Mesenteric fat pad (tissue), 1 donor: Measurements from ENCODE around the gene EPHA4. TPM values are rescaled to one million over a fixed set of nuclear protein-coding genes. Genes with fewer than 3 reads are reported as not detected.

ENCODE experiments used
- DNase-seq: peaks from one replicate; pipeline ENCODE4 v3.0.0-alpha.2; 2020; ENCODE audit warnings: low spot score
- total RNA-seq: library from RNA; stranded (reverse); fragmentation: NEBNext Ultra II Directional; extraction: Animal tissue kit (Norgen Biotek cat#: 25700); gene quantifications from one replicate; pipeline ENCODE4 v1.2.1, GENCODE V29; 2021
- donor health status: DM: yes; HTN: yes; CAD: no.

EPHA4 gene
- total RNA-seq, 1 donor from 2014 or later = 23.1 TPM

DNA sequence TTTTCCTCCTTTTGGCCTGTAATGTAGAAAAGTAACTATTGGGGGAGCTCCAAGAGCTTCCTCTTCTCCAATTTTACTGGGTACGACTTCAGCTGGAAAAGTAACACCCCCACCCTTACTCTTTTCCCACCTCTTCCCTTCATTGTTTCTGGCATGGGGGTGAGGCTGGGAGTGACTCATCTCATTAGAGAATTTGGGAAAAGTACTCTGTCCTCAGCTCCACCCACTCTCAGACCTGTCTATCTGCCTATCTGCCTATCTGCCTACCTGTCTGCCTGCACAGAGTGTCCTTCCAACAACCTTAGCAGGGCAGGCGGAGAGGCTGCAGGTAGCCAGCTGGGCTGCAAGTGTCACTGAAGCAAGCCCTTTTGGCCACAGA, 93.6 kb downstream of the EPHA4 start:
- no peak for DNase-seq

DNA sequence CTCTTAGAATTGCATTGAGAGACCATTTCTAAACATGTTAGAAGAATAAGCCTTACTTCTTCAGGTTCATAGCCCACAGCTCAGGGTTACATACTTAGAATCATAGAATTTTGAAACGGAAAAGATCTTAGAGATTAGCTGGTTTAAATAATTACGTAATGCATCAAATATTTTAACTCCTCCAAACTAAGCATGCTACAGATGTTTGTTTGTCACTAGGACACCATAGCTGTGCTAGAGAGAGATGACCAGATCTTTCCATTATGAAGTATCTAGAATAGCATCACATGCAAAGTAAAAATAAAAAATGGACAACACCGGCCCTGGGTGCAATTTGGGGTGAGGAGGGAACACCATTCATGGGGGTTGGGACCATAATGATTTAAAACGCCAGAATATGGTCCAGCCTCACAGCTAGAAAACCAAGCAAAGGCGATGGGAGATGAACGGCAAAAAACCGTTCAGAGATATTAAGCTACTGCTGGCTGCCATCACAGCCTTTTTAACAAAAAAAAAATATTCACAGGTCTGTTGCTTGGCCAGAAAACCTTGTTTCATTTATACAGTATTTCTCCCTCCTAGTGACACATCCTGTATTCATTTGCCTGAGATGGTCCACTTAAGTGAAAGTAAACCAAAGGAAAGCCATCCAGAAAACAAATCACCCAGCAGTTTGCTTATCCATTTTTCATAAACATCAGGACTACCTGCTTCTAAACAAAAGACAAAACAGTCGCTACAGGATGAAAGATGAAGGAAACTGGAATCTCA, 94.2 kb downstream of the EPHA4 start:
- no peak for DNase-seq

DNA sequence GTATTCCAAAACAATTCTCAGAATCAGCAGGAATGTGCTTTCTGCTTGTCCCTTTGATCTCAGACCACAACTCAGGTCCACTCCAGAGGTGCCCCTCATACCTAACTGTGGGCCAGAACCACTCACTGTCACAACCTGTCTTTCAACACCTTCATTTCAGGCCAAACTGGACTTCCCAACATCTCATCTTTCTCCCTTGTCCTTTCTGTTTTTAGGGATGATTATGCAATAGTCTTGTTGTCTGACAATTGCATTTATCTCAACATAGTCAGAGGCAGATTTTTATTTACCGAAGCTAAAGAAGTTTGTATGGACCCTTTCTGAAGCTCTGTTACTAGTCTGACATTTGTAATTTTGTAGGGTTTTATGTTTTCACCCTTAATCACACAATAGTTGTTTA, 95.9 kb downstream of the EPHA4 start:
- DNase-seq = no peak

DNA sequence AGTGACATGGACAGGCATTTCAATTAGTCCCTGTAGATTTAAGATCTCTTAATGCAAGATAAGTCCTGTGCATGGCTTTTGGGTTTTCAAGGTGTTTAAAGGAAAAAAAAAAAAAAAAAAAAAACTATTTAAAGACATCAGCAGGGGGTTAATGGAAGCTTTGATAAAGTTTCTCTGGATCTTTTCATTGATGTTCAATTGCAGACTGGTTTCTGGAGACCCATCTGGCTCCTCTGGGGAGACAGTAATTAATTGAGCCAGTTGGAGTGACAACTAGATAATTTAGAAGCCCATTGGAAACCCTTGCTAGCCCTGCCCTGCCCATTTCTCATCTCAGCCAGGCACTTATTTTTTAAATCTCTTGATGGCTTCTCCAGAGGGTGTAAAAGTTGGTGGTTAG, 98.7 kb downstream of the EPHA4 start:
- DNase-seq = no peak

DNA sequence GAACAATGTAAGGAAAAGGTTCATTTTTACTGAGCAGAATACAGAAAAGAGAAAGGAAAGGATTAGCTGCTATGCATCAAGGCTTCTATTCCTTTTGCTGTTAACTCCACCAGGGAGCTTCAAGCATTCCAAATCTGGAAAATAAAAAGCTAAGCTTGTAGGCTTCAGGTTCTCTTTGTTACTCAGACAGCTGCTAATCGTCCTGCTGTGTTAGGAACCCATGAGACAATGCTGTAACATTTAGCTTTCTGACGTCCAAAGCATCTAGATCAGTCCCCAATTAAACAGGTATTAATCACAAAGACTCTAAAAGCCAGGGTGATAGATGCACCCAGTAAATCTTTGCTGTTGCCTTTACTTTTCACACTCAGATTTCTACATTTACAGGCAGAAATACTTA, 103.8 kb downstream of the EPHA4 start:
- no peak for DNase-seq

DNA sequence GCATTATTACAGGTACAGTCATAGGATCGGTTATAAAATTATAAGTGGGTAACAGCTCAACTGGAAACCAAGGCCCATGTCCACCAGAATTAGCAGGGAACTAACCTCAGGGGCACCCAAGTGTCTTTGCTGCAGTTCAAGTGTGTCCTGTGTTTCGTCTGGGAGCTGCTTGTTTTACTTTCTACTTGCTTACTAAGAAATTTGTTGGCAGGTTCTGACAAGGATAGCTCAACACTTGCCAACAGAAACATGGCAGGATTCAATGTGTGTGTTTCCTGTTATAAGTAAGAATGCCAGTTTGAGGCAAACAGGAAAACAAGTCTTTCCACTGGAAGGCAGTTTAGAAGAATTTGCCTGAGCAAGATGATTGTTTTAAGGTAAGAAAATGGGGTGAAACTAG, 104.5 kb downstream of the EPHA4 start:
- no peak for DNase-seq

DNA sequence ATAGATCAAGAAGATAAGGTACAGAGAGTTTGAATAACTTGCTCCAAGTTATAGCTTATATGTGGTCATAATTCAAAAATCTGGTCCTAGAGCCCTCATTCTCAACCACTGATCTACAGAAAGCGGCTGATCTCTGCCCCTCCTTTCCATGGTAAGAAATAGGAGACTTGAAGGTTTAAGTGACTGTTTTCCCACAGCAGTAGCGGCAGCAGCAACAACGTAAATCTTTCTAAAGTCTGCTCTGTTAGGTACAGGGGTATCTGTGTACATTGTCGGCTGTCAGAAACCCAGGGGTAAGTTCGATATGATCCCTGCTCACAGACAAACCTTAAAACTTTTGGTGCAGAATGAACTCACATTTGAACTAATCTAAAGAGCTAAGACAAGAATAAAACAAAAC, 105.4 kb downstream of the EPHA4 start:
- no peak for DNase-seq

DNA sequence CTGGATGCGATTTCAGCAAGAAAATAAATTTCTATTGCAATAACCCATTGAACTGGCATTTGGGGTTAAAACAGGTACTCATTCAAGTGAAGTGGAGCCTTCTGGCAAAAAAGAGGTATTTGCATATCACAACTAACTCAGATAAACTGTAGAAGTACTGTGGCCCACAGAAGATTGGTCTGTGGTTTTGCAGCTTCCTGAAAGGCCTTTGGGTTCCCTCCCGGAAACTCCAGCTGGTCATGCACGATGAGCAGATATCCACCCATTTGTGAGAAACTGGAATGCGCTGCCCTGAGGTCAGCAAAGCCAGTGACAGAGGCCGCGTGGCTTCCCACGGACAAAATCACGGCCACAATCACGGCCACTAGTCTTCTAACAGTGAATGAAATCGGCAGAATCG, 106.3 kb downstream of the EPHA4 start:
- no peak for DNase-seq

DNA sequence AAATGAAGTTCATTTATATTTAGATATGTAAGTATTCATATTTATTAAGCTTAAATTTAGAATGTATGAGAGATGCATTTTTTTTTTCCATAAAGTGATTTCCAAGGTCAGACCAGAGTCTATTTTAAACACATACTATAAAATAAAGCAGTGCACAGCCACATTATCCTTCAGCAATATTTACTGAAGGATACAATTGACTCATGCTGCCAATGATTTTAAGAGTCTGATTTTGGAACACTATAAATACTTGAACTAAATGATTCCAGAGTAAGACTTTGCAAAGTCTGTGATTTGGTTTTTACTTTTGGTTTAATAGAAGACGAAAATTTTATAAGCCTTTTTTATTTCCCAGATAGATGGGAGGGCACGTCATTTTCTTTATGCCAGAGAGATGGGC, 107.1 kb downstream of the EPHA4 start:
- DNase-seq = no peak

DNA sequence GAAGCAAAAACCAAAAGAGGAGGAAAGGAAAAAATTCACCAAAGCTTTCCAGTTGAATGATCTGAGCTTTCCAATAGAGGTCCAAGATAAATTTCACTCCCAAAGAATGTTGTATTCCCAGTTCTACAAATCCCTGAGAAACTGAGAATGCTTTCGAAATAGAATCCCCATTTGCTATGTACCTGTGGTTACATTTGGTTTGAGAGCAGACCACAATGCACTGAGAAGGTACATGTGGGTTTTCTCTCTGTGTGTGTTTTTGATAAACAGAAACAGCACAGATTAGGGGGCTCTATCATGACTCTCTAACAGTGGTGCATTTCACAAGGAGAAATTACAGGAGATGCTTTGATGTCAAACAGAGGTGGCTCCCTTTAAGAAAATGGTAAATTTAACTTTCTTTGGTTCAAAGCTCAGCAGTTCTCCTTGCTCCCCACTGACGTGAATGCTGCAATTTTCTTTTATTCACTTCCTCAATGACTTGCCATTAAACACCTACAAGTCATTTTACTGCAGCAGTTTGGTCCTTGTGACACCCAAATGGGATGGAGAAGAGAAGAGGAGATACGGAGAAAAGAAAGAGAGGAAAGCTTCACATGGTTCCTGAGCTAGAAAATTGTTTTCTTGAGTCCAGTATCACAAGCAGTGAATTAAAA, 108.7 kb downstream of the EPHA4 start:
- DNase-seq = no peak

DNA sequence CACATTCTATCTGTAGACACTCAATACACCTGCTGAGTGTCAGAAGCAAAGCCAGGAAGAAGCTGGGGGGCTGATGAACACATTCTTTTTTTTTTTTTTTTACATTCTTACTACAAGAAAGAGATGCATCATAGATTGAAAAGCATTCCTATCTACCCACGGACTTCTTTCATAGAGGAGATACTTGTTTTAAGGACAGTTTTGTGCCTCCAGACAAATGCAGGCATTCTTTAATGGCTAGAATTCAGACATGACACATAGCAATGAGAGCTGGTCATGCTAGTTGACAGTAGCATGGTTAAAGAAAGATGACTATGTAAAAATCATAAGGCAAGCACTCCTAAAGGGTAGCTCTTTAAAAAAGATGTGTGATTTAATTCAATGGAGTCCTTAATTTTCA, 110.2 kb downstream of the EPHA4 start:
- no peak for DNase-seq

DNA sequence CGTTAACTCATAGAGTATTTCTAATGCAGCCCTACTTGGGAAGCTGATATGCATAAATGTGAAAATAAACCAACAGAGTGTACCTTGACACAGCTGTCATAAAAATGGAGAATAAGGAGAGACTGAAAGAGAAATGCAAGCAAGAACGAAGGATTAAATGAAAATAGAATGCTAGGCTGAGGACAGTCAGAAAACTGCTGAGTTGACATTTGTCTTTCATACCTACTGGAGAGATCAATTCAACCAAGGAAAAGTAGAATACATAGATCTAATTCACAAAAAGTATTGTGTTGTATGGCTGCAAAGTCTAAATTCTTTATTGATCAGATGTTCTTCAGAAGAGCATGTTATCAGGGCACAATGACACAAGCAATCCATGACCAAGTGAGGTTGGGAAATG, 112.0 kb downstream of the EPHA4 start:
- DNase-seq = no peak

DNA sequence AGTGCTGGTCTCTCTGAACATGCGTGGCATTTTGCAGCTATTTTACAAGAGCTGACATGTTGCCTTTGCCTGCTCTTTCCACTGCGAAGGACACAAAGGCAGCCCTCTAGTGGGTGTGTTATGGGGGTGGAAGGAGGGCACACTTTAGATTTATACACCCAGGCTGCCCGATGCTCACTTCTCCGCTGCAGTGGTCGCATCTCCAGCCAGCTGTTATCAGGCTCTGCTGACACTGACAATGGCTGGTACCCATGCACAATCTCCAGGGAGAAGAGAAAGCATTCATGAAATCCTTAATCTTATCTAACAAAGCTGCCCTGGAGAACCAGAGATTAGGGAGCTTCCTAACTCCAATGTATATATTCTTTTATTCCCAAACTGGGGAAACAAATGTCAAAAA, 113.5 kb downstream of the EPHA4 start:
- DNase-seq = no peak

DNA sequence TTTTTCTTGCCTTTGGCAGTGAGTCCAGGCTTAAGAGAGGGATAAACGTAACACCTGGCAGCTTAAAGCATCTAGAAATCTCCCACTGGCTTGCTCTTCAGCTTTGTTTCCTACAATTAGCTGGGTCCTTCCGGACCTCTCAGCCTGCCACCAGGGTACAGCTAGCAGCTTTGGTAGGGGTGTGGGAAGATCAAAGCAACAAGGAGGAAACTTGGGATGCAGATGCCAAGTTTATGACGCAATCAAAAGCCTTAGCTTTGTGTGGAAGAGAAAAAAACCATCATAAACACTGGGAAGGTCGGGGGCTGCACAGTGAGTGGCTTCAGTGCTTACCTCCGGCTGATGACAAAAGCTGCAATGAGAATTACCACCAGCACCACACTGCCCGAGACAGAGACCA, 116.9 kb downstream of the EPHA4 start:
- DNase-seq = no peak

DNA sequence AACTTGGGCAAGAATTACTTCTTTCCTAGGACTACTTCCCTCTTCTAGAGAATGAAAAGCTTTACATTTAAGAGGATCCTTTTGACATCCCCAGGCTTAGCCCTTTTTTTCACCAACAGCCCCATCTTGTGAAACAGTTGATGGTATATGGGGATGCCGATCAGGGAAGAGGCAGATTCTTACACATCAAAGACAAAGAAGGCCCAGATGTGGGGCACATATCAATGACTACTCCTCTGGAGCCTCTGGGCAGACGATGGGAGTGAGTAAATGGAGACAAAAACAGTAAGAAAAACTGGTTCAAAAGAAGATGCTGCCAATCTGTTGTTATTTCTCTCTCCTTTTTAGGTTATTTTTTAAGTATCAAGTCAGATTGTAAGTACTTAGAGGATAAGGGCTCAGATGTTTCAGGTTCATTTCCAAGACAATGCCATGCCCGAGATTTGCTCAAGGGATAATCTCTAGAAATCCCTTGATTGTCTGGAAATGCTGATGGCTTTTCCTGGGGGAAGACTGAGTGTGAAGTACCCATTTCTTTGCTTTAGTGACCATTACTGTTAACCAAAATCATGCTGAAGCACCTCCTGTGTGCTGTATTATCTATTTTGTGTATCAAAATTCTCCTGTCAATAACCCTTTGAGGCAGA, 117.5 kb downstream of the EPHA4 start:
- DNase-seq = no peak

DNA sequence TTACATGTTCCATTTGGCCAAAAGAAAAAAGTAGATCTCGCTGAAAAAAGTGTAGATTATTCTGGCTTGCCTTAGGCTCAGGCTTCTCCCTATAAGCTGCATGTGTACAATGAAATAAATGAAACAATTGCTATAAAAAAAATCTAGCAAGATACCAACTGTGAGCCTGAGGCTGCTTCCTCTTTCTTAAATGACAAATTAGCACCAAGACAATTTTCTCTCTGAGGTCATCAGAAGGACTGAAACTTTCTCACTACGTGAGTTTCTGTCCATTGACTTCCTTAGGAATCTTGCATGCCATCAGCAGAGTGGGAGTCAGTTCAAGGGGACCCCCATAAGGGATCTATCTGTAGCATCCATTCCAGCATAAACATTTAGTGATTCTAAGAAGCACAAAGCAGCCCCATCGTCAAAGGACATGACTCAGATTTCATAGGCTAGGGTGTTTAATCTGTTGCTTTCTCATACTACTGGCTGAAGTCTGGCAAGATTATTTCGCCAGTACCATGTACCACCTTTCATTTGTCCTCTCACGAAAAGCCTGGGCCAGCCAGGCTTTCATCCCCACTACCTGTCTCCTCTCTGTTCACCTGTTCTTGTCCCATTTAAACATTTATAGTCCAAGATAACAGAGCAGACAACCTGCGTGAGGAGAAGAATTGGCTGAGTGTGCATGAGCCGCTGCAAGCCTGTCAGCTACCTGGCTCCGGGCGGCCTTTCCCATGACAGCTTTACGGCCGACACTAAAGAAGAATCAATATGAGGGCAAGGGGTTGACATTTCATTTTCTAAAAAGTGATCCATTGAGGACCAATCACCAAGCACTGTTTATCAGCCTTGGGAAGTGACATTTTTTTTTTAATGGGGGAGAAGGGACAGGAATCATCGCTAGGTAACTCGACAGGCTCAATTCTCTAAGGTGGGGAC, 120.0 kb downstream of the EPHA4 start:
- DNase-seq = no peak

DNA sequence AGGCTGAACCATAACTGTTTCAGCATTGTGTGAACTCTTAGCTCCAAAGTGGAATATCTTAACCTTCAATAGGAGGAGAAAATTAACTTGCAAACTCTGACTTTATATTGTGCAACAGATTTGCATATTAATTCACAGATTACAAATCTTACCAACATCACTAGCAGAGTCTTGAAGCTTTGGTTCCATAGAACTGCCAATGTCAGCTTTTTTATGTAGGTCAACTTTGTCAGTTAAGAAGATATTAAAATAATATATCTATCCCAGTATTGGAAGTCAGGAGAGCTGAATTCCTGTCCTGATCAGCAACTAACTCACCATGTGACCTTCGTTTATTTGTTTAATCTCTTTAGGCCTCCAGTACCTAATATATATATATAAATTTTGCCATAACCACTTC, 121.8 kb downstream of the EPHA4 start:
- no peak for DNase-seq

DNA sequence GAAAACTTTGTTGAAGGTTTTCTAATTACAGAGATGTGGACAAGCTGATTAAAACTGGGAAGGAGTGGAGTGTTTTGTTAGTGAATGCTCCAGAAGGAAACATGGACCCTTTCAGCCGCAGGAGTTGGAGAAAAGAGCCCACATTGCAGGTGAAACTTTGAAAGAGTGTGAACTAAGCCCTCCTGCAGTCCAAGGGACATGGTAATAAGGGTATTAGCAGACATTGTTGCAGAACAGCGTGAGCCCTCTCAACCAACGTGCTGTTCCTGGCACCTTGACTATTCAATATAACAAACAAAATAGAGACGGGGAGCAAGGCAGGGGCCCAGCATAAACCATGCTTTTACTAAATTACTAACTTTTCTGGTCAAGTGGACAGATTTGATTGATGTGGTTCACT, 122.7 kb downstream of the EPHA4 start:
- DNase-seq = no peak

DNA sequence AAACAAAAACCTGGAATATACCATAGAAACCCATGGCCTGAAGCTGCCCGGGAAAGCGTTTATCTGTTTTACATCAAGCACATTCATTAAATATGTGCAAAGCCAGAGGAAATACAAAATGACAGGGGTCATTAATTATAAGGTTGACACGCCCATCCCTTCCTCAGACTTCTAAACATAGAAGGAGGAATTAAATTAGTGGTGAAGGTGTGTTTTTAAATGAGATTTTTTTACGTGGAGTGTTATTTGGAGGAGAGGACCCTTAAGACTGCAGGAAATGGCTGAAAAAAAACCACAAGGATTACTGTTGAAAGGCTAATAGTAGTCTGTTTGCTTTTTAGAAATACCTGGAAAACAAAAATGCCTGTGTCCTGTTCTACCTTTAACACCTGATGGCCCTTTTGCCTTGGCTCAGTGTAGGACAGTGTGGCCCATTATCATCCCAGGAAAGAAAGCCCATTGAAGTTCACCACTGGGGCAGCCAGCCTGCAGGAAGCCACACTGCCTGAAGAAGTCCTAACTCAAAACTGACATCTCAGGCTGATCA, 123.2 kb downstream of the EPHA4 start:
- DNase-seq = no peak

DNA sequence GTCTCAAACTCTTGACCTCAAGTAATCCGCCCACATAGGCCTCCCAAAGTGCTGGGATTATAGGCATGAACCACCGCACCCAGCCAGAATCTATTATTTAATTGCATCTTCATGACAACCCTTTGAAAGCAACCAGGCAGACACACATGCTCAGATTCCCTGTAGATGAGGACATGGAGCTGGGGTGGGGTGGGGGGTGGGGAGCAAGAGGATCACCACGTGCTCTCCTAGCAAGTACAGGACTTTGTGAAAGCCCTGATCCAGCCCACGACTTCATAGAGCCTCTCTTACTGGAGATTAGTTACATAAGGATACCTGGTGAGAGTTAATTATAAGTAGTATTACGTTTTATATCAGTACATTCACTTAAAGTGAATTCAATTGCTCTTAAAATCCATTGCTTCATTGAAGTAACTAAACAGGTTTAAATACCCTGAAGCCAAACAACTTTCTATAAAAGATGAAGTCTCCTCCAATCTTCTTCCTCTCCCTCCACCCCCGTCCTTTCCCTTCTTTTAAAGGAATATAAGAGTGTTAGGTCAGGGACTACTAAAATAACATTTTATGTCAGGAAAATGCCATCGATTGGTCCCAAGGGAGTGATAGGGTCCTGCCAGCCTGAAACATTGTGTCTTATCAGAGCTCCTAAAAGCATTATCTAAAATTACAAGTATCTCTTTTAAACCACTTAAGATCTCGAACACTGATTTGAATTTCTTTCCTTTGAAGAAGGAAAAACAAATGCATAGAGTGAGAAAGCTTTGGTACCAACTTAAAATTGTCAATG, 123.9 kb downstream of the EPHA4 start:
- no peak for DNase-seq

DNA sequence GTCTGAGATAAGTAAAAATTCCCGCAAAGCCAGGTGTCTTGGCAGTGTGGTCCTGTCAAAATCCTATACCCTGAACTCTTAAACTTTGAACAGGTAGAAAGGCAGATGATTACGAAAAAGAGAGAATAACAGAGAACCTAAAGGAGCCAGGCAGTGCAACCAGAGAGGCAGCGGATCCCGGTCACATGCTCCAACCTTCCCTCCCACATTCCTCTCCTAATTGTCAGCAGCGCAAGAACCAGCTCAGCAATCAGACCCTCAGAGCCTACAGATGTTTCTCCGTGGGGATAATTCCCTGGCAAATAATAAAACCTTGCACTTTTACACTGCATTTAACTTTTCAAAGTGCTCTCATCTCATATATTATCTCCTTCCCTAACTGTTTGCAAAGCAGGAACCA, 124.8 kb downstream of the EPHA4 start:
- DNase-seq = no peak
